H1 (cell line): ENCODE results near the gene USP13. TPM values are rescaled to one million over a fixed set of nuclear protein-coding genes. Genes with fewer than 3 reads are reported as not detected.

Source experiments
- CTCF ChIA-PET: fragments of 300-600 bp; sonication (Branson Sonifier 250); formaldehyde crosslinking; loops from one replicate; lab custom pipeline; 2021; ENCODE audit not compliant: partially characterized antibody; lab: Charles Lee
- POLR2A ChIA-PET: fragments of 300-600 bp; sonication (Branson Sonifier 250); formaldehyde crosslinking; loops from one replicate; lab custom pipeline; 2021; ENCODE audit warnings: inconsistent platforms; ENCODE audit not compliant: partially characterized antibody; lab: Charles Lee
- DNase-seq, 2 experiments: peaks; one replicate each; pipeline versions ENCODE4 v3.0.0 to v3.0.0-alpha.2; 2010 to 2022; ENCODE audit warnings: low spot score in 2 of 2, low read depth in 1 of 2, mixed read lengths in 1 of 2
- FAIRE-seq: peaks from 2 replicates; lab custom pipeline; 2011; peaks lifted over from hg19 to GRCh38; lab: Jason Lieb, UNC
- H2AFZ ChIP-seq: 2 replicates; pipeline ENCODE4 v1.8.1; 2012; ENCODE audit warnings: low read length, inconsistent platforms
- H2AK5ac ChIP-seq: 2 replicates; pipeline ENCODE4 v1.6.1; 2013; ENCODE audit warnings: low read depth, low read length
- H2BK120ac ChIP-seq: replicated peaks from 2 replicates; pipeline ENCODE3; 2013; ENCODE audit warnings: low read depth, low read length, inconsistent platforms
- H2BK12ac ChIP-seq: 2 replicates; pipeline ENCODE4 v1.6.1; 2013; ENCODE audit warnings: low read depth, low read length
- H2BK15ac ChIP-seq: 2 replicates; pipeline ENCODE4 v1.6.1; 2013; ENCODE audit warnings: low read length
- H2BK20ac ChIP-seq: 2 replicates; pipeline ENCODE4 v1.6.1; 2013; ENCODE audit warnings: low read length
- H2BK5ac ChIP-seq: 2 replicates; pipeline ENCODE4 v1.6.1; 2013; ENCODE audit warnings: low read depth, low read length
- H3K14ac ChIP-seq: 2 replicates; pipeline ENCODE4 v1.6.1; 2013; ENCODE audit warnings: inconsistent platforms; ENCODE audit not compliant: insufficient read length
- H3K18ac ChIP-seq: 2 replicates; pipeline ENCODE4 v1.6.1; 2013; ENCODE audit warnings: low read length; ENCODE audit errors: extremely low read depth
- H3K23ac ChIP-seq: 2 replicates; pipeline ENCODE4 v1.6.1; 2013; ENCODE audit warnings: inconsistent platforms; ENCODE audit not compliant: insufficient read length
- H3K23me2 ChIP-seq: 2 replicates; pipeline ENCODE4 v1.6.1; 2013; ENCODE audit warnings: low read depth, low read length
- H3K27ac ChIP-seq: 2 replicates; pipeline ENCODE4 v1.6.1; 2011; ENCODE audit warnings: low read depth, low read length, inconsistent platforms
- H3K27me3 ChIP-seq, 4 experiments: replicated peaks in 1 of 4; 1 replicate in 1 of 4; 2 replicates in 3 of 4; pipeline versions ENCODE4 v1.6.1 to v1.8.1; 2011 to 2013; ENCODE audit warnings: low read length in 3 of 4, mild to moderate bottlenecking in 3 of 4, inconsistent platforms in 2 of 4, mixed read lengths in 2 of 4, moderate library complexity in 1 of 4; ENCODE audit not compliant: control insufficient read depth in 3 of 4, insufficient read depth in 3 of 4; ENCODE audit errors: extremely low read depth in 1 of 4
- H3K36me3 ChIP-seq, 4 experiments: 2 replicates each; pipeline versions ENCODE4 v1.6.1 to v1.8.1; 2011 to 2013; ENCODE audit warnings: mild to moderate bottlenecking in 4 of 4, low read length in 3 of 4, moderate library complexity in 2 of 4, control low read depth in 1 of 4, inconsistent platforms in 1 of 4; ENCODE audit not compliant: insufficient read depth in 4 of 4, control insufficient read depth in 2 of 4
- H3K4ac ChIP-seq: replicated peaks from 2 replicates; pipeline ENCODE3; 2013; ENCODE audit warnings: low read length, low read depth, mixed read lengths, inconsistent platforms; ENCODE audit not compliant: insufficient read length
- H3K4me1 ChIP-seq, 4 experiments: replicated peaks in 1 of 4; 1 replicate in 1 of 4; 2 replicates in 3 of 4; pipeline versions ENCODE4 v1.6.1 to v1.8.1; 2011 to 2013; ENCODE audit warnings: low read length in 3 of 4, inconsistent platforms in 2 of 4, mixed read lengths in 1 of 4; ENCODE audit not compliant: insufficient read depth in 4 of 4, control insufficient read depth in 3 of 4
- H3K4me2 ChIP-seq, 2 experiments: 2 replicates each; pipeline versions ENCODE4 v1.6.1 to v1.8.1; 2011 to 2013; ENCODE audit warnings: low read depth in 2 of 2, low read length in 2 of 2, control low read depth in 1 of 2, inconsistent platforms in 1 of 2, mild to moderate bottlenecking in 1 of 2; ENCODE audit not compliant: insufficient read depth in 1 of 2
- H3K4me3 ChIP-seq, 4 experiments: fragments of 200-600, 300-600 bp in 1 of 4; sonication (generic), shearing (Covaris generic), sonication (Bioruptor Twin) in 1 of 4; 2 replicates each; pipeline versions ENCODE4 v1.5.1 to v1.8.1; 2011 to 2016; ENCODE audit warnings: low read length in 4 of 4, low read depth in 3 of 4, control low read depth in 2 of 4, inconsistent platforms in 2 of 4, mild to moderate bottlenecking in 2 of 4, mixed read lengths in 1 of 4, moderate library complexity in 1 of 4; ENCODE audit not compliant: insufficient read depth in 2 of 4; ENCODE audit errors: extremely low read depth in 1 of 4
- H3K56ac ChIP-seq: replicated peaks from 2 replicates; pipeline ENCODE3; 2013; ENCODE audit warnings: low read depth, mild to moderate bottlenecking, mixed read lengths, low read length, inconsistent platforms; ENCODE audit not compliant: insufficient read length
- H3K79me1 ChIP-seq: 2 replicates; pipeline ENCODE4 v1.6.1; 2013; ENCODE audit warnings: low read depth, low read length, control low read depth
- H3K79me2 ChIP-seq, 2 experiments: 2 replicates each; pipeline versions ENCODE4 v1.6.1 to v1.8.1; 2012 to 2013; ENCODE audit warnings: low read length in 2 of 2, mild to moderate bottlenecking in 2 of 2, inconsistent platforms in 1 of 2; ENCODE audit not compliant: insufficient read depth in 2 of 2, control insufficient read depth in 1 of 2
- H3K9ac ChIP-seq, 4 experiments: replicated peaks in 1 of 4; 1 replicate in 1 of 4; 2 replicates in 3 of 4; pipeline versions ENCODE4 v1.6.1 to v1.8.1; 2011 to 2013; ENCODE audit warnings: low read depth in 3 of 4, low read length in 3 of 4, control low read depth in 2 of 4, mild to moderate bottlenecking in 2 of 4, moderate library complexity in 2 of 4, inconsistent platforms in 1 of 4; ENCODE audit errors: extremely low read depth in 1 of 4
- H3K9me3 ChIP-seq, 2 experiments: 2 replicates each; pipeline versions ENCODE4 v1.6.1 to v1.8.1; 2012 to 2013; ENCODE audit warnings: mild to moderate bottlenecking in 2 of 2, moderate library complexity in 2 of 2, control low read depth in 1 of 2, inconsistent platforms in 1 of 2, low read depth in 1 of 2, low read length in 1 of 2, mixed read lengths in 1 of 2; ENCODE audit not compliant: insufficient read depth in 2 of 2
- H4K20me1 ChIP-seq, 2 experiments: replicated peaks in 1 of 2; 2 replicates each; pipeline versions ENCODE3 to v1.8.1; 2011 to 2013; ENCODE audit warnings: inconsistent platforms in 2 of 2, low read length in 2 of 2, mild to moderate bottlenecking in 1 of 2; ENCODE audit not compliant: insufficient read depth in 2 of 2, control insufficient read depth in 1 of 2
- H4K5ac ChIP-seq: 2 replicates; pipeline ENCODE4 v1.6.1; 2013; ENCODE audit warnings: low read length, low read depth, mixed read lengths, inconsistent platforms; ENCODE audit not compliant: insufficient read length
- H4K8ac ChIP-seq: 2 replicates; pipeline ENCODE4 v1.8.0; 2013; ENCODE audit warnings: mild to moderate bottlenecking, moderate library complexity, low read length, inconsistent platforms; ENCODE audit not compliant: insufficient read depth; ENCODE audit errors: extremely low read depth
- H4K91ac ChIP-seq: replicated peaks from 2 replicates; pipeline ENCODE3; 2013; ENCODE audit warnings: low read length, mixed read lengths, inconsistent platforms; ENCODE audit not compliant: insufficient read length
- CBX5 ChIP-seq: fragments of 300-800, 300-1000 bp; sonication (generic); IDR thresholded peaks from 2 replicates; pipeline ENCODE4 v1.7.1; 2016; ENCODE audit warnings: antibody characterized with exemption, low read length, low read depth
- CHD2 ChIP-seq: IDR thresholded peaks from 2 replicates; pipeline ENCODE4 v1.6.1; 2012; ENCODE audit warnings: low read length, improper control_type of control experiment
- E2F6 ChIP-seq: IDR thresholded peaks from 2 replicates; pipeline ENCODE4 v1.6.1; 2012; ENCODE audit warnings: inconsistent platforms
- GABPA ChIP-seq: IDR thresholded peaks from 2 replicates; pipeline ENCODE4 v1.6.1; 2011; ENCODE audit warnings: mild to moderate bottlenecking, low read length, moderate library complexity, borderline replicate concordance; ENCODE audit not compliant: insufficient read depth
- KDM1A ChIP-seq: fragments of 200-600, 300-600 bp; sonication (generic); IDR thresholded peaks from 2 replicates; pipeline ENCODE4 v1.7.1; 2016; ENCODE audit warnings: mild to moderate bottlenecking, low read length, borderline replicate concordance
- NANOG ChIP-seq: IDR thresholded peaks from 2 replicates; pipeline ENCODE4 v1.6.1; 2011; ENCODE audit warnings: low read length, low read depth, mild to moderate bottlenecking, inconsistent platforms; ENCODE audit not compliant: insufficient read depth, poor library complexity, severe bottlenecking
- PHF8 ChIP-seq: fragments of 200-600 bp; sonication (generic); conservative IDR thresholded peaks from 2 replicates; pipeline ENCODE4 v1.7.1; 2012; ENCODE audit warnings: low read depth, mild to moderate bottlenecking, inconsistent platforms, low read length, moderate library complexity
- SP2 ChIP-seq: IDR thresholded peaks from 2 replicates; pipeline ENCODE4 v1.6.1; 2012; ENCODE audit warnings: mild to moderate bottlenecking, low read length, inconsistent platforms
- SP4 ChIP-seq: IDR thresholded peaks from 2 replicates; pipeline ENCODE4 v1.6.1; 2012; ENCODE audit warnings: low read length, inconsistent platforms
- TAF7 ChIP-seq: optimal IDR thresholded peaks from 2 replicates; pipeline ENCODE3; 2011; ENCODE audit warnings: low read depth, mild to moderate bottlenecking, inconsistent platforms, low read length, moderate library complexity, borderline replicate concordance
- TEAD4 ChIP-seq: IDR thresholded peaks from 2 replicates; pipeline ENCODE4 v1.6.1; 2012; ENCODE audit warnings: low read depth, low read length, inconsistent platforms, mixed read lengths
- WGBS, 2 experiments: shearing (Covaris generic) in 1 of 2; methylation state at CpG; one replicate each; pipeline versions ENCODE4 v1.1.6 to v1.1.7; 2013 to 2015; ENCODE audit warnings: low lambda C conversion rate in 2 of 2, mixed read lengths in 2 of 2, inconsistent platforms in 1 of 2, low coverage in 1 of 2, missing lambda C conversion rate in 1 of 2; ENCODE audit not compliant: insufficient replicate concordance in 2 of 2, insufficient coverage in 1 of 2, insufficient read length in 1 of 2; ENCODE audit errors: extremely low coverage in 1 of 2, missing lambda C conversion rate in 1 of 2; 5-methylcytosine and 5-hydroxymethylcytosine counted together
- polyA plus RNA-seq, 7 experiments: library from polyadenylated mRNA; depleted of rRNA in 3 of 7; stranded (reverse) in 5 of 7; unstranded in 2 of 7; fragments of >200 nt in 5 of 7; fragments of 200-250 nt in 2 of 7; gene quantifications; 1 replicate in 5 of 7; 2 replicates in 1 of 7; 4 replicates in 1 of 7; pipeline versions ENCODE4 v1.2.1 to v1.2.3, GENCODE V29; 2011 to 2013; ENCODE audit warnings: missing spikeins in 2 of 7, mixed read lengths in 2 of 7
- total RNA-seq: library from RNA; stranded (reverse); fragmentation: NEBNext Ultra II Directional; extraction: Animal tissue kit (Norgen Biotek cat#: 25700); gene quantifications from 2 replicates; pipeline ENCODE4 v1.2.1, GENCODE V29; 2021
- TF ChIP-seq, protein P1 (sequence below): IDR thresholded peaks from 2 replicates; pipeline ENCODE4 v1.6.1; 2011; ENCODE audit warnings: low read depth, mild to moderate bottlenecking, low read length; ENCODE audit not compliant: insufficient read depth

Gene USP13
- total and polyA plus RNA-seq, 2 of the 8 experiments (the other 6 are each of a cell fraction or from before 2014, with no cell fraction given) = 7.9 to 25.9 TPM

DNA sequence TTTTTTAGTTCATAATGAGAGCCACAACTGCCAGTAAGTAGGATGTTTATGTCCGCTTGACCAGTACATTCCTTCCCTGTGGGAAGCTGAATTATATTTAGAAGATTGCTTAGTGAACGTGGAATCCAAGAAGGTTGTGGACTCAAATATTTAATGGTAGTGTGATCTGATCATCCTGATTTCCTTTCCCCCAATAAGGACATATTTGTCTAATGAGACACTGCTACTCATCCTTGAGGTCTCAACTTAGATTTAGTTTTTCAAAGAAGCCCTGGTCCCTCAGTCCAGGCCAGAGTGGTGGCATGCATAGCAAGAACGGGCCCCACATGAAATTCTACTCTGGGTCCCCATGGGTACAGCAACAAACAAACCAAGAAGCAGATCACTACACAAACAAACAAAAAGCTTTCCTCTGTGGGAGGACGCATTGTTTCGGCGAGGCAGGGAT, 60.8 kb downstream of the USP13 start:
- Histone ChIP-seq H3K4me1 (peaks cover 0 to 20% (median 11%) of the 10 kb centered on the region in 4 experiments; a peak in 3 of 7 replicates), H3K23me2 (no peaks in the 10 kb centered on the region), H3K4me3 (no peak overlapping the region), H3K4me2 (no peak overlapping the region), H3K36me3 (peaks cover 0 to 2% (median 0%) of the 10 kb centered on the region in 4 experiments; a peak in 2 of 8 replicates), H2BK5ac (no peak overlapping the region), H4K91ac (no peak overlapping the region), H4K20me1 (no peaks in the 10 kb centered on the region), H4K5ac (no peak overlapping the region), H4K8ac (no peak overlapping the region), H2AFZ (no peak overlapping the region), H3K14ac (no peak overlapping the region), H3K56ac (no peak overlapping the region), H2BK15ac (no peak overlapping the region), H3K23ac (no peak overlapping the region), H3K9ac (no peak overlapping the region), H3K79me1 (peaks cover 2% of the 10 kb centered on the region; the same call in 1 of the 2 replicates), H3K27ac (no peak overlapping the region; the same call in 1 of the 2 replicates), H3K18ac (no peak overlapping the region), H3K9me3 (no peaks in the 10 kb centered on the region), H3K27me3 (no peaks in the 10 kb centered on the region), H2BK120ac (no peak overlapping the region), H3K79me2 (no peaks in the 10 kb centered on the region; a peak in 1 of 4 replicates), H3K4ac (no peak overlapping the region), H2BK20ac (no peak overlapping the region), H2AK5ac (no peak overlapping the region), H2BK12ac (no peak overlapping the region)
- DNase-seq (no peak), FAIRE-seq (no peak)
- 92% methylated on average over 6 of the region's 6 CpGs; no CpG with 5 or more reads in 1 of the 2 experiments for WGBS, 2 experiments
- CTCF ChIA-PET = interaction anchor here (1.4 kb wide), 1 partner anchor 64 kb away, joined by 8 read pairs; no protein-coding TSS in a partner anchor
- POLR2A ChIA-PET = interaction anchor here (1.0 to 1.2 kb wide), 2 partner anchors 12 to 61 kb away, joined by 3 to 6 read pairs; partner anchors contain the start of gene USP13
- TF ChIP-seq, protein P1, sequence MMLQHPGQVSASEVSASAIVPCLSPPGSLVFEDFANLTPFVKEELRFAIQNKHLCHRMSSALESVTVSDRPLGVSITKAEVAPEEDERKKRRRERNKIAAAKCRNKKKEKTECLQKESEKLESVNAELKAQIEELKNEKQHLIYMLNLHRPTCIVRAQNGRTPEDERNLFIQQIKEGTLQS = no peak
- TF ChIP-seq SP2 (no peak), KDM1A (no peak), GABPA (no peak), SP4 (no peak), CBX5 (no peak), CHD2 (no peak), TAF7 (no peak), E2F6 (no peak), PHF8 (no peak), TEAD4 (no peak), NANOG (no peak)
